ENCODE results near the gene CAPN13.

CAPN13 gene

DNA sequence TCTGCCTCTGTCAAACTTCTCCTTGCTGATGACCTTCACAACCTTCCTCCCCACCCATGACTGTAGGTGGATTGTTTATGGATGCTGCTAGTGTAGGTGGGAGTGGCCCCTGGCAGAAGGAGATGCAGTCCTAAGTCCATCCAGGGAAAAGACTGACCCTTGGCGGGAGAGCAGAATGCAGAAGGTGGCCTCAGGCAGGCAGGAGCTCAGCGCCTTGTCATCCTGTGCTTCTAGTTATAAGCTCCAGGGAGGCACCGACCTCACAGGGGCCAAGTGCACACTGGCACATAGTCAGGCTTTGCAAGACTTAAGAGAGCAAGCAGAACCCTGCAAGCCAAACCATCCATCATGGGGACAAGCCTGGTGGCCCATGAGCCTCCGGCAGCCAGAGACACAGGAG, 74.4 kb downstream of the CAPN13 start:
- Histone ChIP-seq H3K27ac (no peak overlapping the region), H3K4me3 (IDR thresholded peaks at IDR 0.05; ENCODE audit: insufficient read depth, low read depth, low read length) (no peak overlapping the region), H3K36me3 (ENCODE audit: insufficient read depth) (no peaks in the 10 kb centered on the region), H2AFZ (ENCODE audit: low read depth) (no peak overlapping the region), H3K4me2 (no peak overlapping the region), H4K20me1 (ENCODE audit: insufficient read depth) (no peaks in the 10 kb centered on the region), H3K9ac (no peak overlapping the region), H3K4me1 (ENCODE audit: low read depth, poor library complexity, severe bottlenecking) (no peaks in the 10 kb centered on the region), H3K79me2 (ENCODE audit: insufficient read depth, low read depth) (no peaks in the 10 kb centered on the region), H3K27me3 (ENCODE audit: insufficient read depth, low read depth) (no peaks in the 10 kb centered on the region)
- TF ChIP-seq, protein P1, sequence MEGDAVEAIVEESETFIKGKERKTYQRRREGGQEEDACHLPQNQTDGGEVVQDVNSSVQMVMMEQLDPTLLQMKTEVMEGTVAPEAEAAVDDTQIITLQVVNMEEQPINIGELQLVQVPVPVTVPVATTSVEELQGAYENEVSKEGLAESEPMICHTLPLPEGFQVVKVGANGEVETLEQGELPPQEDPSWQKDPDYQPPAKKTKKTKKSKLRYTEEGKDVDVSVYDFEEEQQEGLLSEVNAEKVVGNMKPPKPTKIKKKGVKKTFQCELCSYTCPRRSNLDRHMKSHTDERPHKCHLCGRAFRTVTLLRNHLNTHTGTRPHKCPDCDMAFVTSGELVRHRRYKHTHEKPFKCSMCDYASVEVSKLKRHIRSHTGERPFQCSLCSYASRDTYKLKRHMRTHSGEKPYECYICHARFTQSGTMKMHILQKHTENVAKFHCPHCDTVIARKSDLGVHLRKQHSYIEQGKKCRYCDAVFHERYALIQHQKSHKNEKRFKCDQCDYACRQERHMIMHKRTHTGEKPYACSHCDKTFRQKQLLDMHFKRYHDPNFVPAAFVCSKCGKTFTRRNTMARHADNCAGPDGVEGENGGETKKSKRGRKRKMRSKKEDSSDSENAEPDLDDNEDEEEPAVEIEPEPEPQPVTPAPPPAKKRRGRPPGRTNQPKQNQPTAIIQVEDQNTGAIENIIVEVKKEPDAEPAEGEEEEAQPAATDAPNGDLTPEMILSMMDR (conservative IDR thresholded peaks at IDR 0.05; ENCODE audit: low read depth, low read length): no peak

DNA sequence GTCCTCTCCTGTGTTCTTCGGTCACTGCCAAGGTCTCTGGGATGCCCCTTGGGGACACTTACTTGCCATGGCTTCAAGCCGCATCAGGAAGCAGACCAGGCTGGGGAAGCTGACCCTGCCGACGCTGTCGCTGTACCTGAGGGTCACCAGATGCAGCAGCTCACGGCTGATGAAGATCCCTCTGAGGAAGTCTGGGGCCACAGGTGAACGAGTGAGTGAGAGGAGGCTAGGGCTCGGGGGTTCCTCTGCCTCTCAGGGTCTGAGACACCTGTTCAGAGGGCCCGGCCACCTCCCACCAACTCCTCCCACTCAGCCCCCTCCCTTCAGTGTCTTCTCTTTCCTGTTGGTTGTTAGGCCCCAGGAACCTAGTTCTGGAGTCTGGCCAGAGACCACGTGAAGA, 74.9 kb downstream of the CAPN13 start:
- H3K4me2 ChIP-seq: no peak overlapping the region
- no peak overlapping the region for H3K9ac ChIP-seq
- H3K79me2 ChIP-seq (ENCODE audit: insufficient read depth, low read depth): no peaks in the 10 kb centered on the region
- H3K27me3 ChIP-seq (ENCODE audit: insufficient read depth, low read depth): no peaks in the 10 kb centered on the region
- no peak overlapping the region for H3K27ac ChIP-seq
- no peaks in the 10 kb centered on the region for H4K20me1 ChIP-seq (ENCODE audit: insufficient read depth)
- no peaks in the 10 kb centered on the region for H3K36me3 ChIP-seq (ENCODE audit: insufficient read depth)
- H2AFZ ChIP-seq (ENCODE audit: low read depth): no peak overlapping the region
- TF ChIP-seq, protein P1 (conservative IDR thresholded peaks at IDR 0.05; ENCODE audit: low read depth, low read length): no peak
- H3K4me3 ChIP-seq (IDR thresholded peaks at IDR 0.05; ENCODE audit: insufficient read depth, low read depth, low read length): no peak overlapping the region
- no peaks in the 10 kb centered on the region for H3K4me1 ChIP-seq (ENCODE audit: low read depth, poor library complexity, severe bottlenecking)

DNA sequence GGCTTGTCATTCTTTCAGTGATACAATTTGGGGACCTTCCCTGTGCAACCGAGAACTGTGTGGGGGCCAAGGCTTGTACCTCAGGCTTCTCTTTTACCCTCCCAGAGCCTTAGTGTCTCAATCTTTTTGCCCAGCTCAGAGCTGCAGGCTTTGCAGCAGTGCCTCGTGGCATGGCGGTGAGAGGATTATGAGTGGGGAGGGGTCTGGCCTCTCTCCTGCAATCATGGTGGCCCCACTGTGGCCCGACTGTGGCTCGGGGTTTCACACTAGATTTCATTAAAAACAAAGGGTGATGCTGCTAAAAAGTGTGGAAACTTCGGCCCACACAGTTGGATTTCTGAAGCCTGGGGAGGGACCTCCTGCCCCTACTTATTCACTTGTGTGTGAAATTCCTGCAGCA, 75.5 kb downstream of the CAPN13 start:
- Histone ChIP-seq H3K36me3 (ENCODE audit: insufficient read depth) (no peaks in the 10 kb centered on the region), H3K27ac (no peak overlapping the region), H3K9ac (no peak overlapping the region), H3K79me2 (ENCODE audit: insufficient read depth, low read depth) (no peaks in the 10 kb centered on the region), H3K4me3 (IDR thresholded peaks at IDR 0.05; ENCODE audit: insufficient read depth, low read depth, low read length) (no peak overlapping the region), H3K4me1 (ENCODE audit: low read depth, poor library complexity, severe bottlenecking) (no peaks in the 10 kb centered on the region), H3K27me3 (ENCODE audit: insufficient read depth, low read depth) (no peaks in the 10 kb centered on the region), H3K4me2 (no peak overlapping the region), H2AFZ (ENCODE audit: low read depth) (no peak overlapping the region), H4K20me1 (ENCODE audit: insufficient read depth) (no peaks in the 10 kb centered on the region)
- TF ChIP-seq, protein P1 (conservative IDR thresholded peaks at IDR 0.05; ENCODE audit: low read depth, low read length): no peak

DNA sequence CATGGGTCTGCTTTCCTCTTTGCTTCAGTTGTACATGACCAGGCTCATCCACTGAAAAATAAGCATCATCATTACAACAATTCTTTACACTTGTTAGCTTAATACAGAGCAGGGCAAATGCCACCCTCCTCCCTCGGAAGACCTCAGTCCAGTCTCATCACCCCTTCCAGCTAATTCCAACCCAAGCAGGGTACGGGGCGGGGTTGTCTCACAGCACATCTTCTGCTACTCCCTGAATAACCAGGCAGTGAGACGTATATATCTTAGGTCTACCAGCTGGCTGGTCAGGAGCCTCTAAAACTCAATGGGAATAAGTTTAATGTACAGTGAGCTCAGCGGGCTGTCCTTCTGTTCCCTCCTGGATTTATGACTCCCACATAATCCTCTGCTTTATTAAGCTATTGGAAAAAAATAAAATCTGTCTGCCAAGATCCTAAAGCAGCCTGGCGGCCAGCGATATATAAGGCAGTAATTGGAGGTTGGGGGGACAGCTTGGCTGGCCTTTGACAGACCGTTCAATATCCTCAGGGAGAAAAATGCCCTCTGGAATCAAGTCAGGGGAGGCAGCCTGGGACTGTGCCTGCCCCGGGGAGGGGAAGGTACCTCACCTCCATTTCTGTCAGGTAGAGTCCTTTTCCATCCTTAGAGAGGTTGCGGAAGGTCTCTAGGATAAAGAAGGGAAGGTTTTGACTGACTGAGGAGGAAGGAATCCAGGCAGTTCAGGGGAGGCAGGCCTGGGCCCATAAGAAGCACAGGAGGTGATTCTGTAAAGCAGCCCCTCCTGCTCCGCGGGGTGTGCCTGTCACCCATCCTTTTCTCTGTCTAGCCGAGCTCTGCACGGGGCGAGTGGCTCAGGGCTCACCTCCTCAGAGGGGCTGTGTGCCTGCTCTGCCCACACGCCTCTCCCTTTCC, 76.3 kb downstream of the CAPN13 start:
- Histone ChIP-seq H3K27ac (no peak overlapping the region), H3K36me3 (ENCODE audit: insufficient read depth) (no peaks in the 10 kb centered on the region), H3K4me3 (IDR thresholded peaks at IDR 0.05; ENCODE audit: insufficient read depth, low read depth, low read length) (no peak overlapping the region), H4K20me1 (ENCODE audit: insufficient read depth) (no peaks in the 10 kb centered on the region), H3K27me3 (ENCODE audit: insufficient read depth, low read depth) (no peaks in the 10 kb centered on the region), H2AFZ (ENCODE audit: low read depth) (no peak overlapping the region), H3K9ac (no peak overlapping the region), H3K79me2 (ENCODE audit: insufficient read depth, low read depth) (no peaks in the 10 kb centered on the region), H3K4me1 (ENCODE audit: low read depth, poor library complexity, severe bottlenecking) (no peaks in the 10 kb centered on the region), H3K4me2 (no peak overlapping the region)
- TF ChIP-seq, protein P1 (conservative IDR thresholded peaks at IDR 0.05; ENCODE audit: low read depth, low read length): no peak

Measured in KMS-11 (cell line).